Retinal pigment epithelial cell (primary cell): ENCODE measurements around the gene SYTL2.
"Not testable (repeated sequence)": the region's sequence is repeated elsewhere in the genome, so short reads cannot be mapped to it uniquely, and the experiment has no call there.

ENCODE experiments used
- DNase-seq: peaks from one replicate; pipeline ENCODE4 v3.0.0-alpha.2; 2010; ENCODE audit warnings: low read depth
- H3K4me3 ChIP-seq: 2 replicates; pipeline ENCODE4 v1.5.1; 2011; ENCODE audit warnings: mild to moderate bottlenecking, low read length, control low read depth, moderate library complexity
- TF ChIP-seq, protein P1 (sequence below): conservative IDR thresholded peaks from 2 replicates; pipeline ENCODE4 v1.5.1; 2011; ENCODE audit warnings: low read depth, low read length, control low read depth, inconsistent platforms

SYTL2 gene

GRCh38 chr11:85779956-85780640 is 30.8 kb downstream of the SYTL2 start:
- DNase-seq: no peak
- no peak overlapping the region for H3K4me3 ChIP-seq
- TF ChIP-seq, protein P1, sequence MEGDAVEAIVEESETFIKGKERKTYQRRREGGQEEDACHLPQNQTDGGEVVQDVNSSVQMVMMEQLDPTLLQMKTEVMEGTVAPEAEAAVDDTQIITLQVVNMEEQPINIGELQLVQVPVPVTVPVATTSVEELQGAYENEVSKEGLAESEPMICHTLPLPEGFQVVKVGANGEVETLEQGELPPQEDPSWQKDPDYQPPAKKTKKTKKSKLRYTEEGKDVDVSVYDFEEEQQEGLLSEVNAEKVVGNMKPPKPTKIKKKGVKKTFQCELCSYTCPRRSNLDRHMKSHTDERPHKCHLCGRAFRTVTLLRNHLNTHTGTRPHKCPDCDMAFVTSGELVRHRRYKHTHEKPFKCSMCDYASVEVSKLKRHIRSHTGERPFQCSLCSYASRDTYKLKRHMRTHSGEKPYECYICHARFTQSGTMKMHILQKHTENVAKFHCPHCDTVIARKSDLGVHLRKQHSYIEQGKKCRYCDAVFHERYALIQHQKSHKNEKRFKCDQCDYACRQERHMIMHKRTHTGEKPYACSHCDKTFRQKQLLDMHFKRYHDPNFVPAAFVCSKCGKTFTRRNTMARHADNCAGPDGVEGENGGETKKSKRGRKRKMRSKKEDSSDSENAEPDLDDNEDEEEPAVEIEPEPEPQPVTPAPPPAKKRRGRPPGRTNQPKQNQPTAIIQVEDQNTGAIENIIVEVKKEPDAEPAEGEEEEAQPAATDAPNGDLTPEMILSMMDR: no peak

DNA sequence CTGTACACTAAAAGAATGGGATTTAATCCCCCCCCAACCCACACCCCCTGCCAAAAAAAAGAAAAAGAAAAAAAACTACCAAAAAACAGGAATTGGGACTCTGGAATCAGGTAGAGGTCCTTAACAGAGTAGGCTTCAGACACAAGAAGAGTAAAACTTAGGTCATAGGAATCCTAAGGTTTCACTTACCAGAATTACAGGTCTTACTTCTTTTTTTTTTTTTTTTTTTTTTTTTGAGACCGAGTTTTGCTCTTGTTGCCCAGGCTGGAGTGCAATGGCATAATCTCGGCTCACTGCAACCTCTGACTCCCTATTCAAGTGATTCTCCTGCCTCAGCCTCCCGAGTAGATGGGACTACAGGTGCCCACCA is 33.4 kb downstream of the SYTL2 start:
- not testable (repeated sequence) for H3K4me3 ChIP-seq, DNase-seq

GRCh38 chr11:85776951-85777602 is 33.9 kb downstream of the SYTL2 start:
- TF ChIP-seq, protein P1: no peak
- DNase-seq: no peak
- no peak overlapping the region for H3K4me3 ChIP-seq

- H3K4me3 ChIP-seq: no peak overlapping the region
- DNase-seq: no peak
- TF ChIP-seq, protein P1: no peak
Observed at GRCh38 chr11:85774256-85775101, 36.5 kb downstream of the SYTL2 start.

GRCh38 chr11:85772695-85773094 is 38.2 kb downstream of the SYTL2 start:
- TF ChIP-seq, protein P1: no peak
- H3K4me3 ChIP-seq: no peak overlapping the region
- no peak for DNase-seq

- DNase-seq: no peak
- TF ChIP-seq, protein P1: no peak
- no peak overlapping the region for H3K4me3 ChIP-seq
Observed at GRCh38 chr11:85771568-85771967, 39.4 kb downstream of the SYTL2 start.

DNA sequence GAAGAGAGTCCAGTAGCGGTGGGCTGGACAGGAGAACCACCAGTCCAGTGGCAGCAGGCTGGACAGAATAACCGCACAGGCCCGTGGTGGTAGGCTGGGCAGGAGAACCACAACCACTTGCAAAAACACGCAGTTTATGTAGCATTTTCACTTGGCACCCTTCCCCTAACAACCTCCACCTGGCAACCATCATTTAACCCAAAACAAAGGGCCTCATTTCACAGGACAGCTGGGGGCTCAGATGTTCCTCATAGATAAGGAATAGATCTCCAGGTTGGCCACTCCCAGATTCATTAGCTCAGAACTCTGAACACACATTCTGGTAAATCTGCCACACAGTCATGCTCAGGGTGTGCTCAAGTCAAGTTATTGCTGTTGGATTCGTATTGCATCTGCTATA is 41.2 kb downstream of the SYTL2 start:
- TF ChIP-seq, protein P1: no peak
- H3K4me3 ChIP-seq: no peak overlapping the region
- DNase-seq: no peak
